ENCODE results near the gene SYNGR1. TPM values are rescaled to one million over a fixed set of nuclear protein-coding genes. Genes with fewer than 3 reads are reported as not detected.

Gene SYNGR1
- polyA plus RNA-seq, 1 experiment: 65.6 TPM

- TF ChIP-seq CTCF (IDR thresholded peaks at IDR 0.05; ENCODE audit: insufficient read depth, low read depth, low read length): no peak
- H3K36me3 ChIP-seq (ENCODE audit: control insufficient read depth, insufficient read depth, low read length): no peaks in the 10 kb centered on the region
- CTCF ChIA-PET: interaction anchor here (1.4 to 3.7 kb wide), 3 partner anchors 10 to 188 kb away, joined by 3 to 22 read pairs (median 11); no protein-coding TSS in a partner anchor
- POLR2A ChIA-PET: no interaction called here
- H3K4me3 ChIP-seq (ENCODE audit: low read depth, low read length): no peak overlapping the region
- no peak for DNase-seq (ENCODE audit: low read depth)
- no peaks in the 10 kb centered on the region for H3K27me3 ChIP-seq (ENCODE audit: control insufficient read depth, insufficient read depth, low read length)
Observed at GRCh38 chr22:39341179-39341578, 8.6 kb upstream of the SYNGR1 start.

DNA sequence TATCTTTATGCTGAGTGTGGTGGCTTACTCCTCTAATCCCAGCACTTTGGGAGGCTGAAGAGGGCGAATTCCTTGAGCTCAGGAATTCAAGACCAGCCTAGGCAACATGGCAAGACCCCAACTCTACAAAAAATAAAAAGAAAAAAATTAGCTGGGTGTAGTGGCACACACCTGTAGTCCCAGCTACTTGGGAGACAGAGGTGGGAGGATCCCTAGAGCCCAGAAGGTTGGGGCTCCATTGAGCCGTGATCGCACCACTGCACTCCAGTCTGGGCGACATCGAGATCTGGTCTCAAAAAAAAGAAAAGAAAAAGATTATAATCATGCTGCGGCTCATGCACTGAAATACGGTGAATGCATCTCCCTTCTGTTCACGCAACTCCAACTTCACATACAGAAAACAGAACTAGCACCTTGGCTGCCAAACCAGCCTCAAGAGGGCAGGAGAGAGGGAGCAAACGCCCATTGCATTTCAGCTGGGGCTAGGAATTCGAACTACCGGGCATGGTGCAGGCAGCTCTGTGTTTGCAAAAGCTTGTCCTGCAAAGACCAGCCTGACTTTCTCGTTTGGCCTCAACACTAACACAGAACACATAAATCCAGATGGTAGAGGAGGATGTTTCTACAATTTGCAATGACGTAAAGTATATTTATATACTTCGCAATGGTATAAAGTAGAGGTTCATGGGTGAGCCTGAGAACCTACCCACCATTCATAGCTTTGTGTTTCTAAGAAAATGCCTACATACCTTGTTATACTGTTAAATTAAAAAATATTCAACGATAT lies 6.3 kb upstream of the SYNGR1 start:
- Histone ChIP-seq H3K27me3 (ENCODE audit: control insufficient read depth, insufficient read depth, low read length) (no peaks in the 10 kb centered on the region), H3K36me3 (ENCODE audit: control insufficient read depth, insufficient read depth, low read length) (no peaks in the 10 kb centered on the region), H3K4me3 (ENCODE audit: low read depth, low read length) (no peak overlapping the region)
- no peak for DNase-seq (ENCODE audit: low read depth)
- ChIA-PET POLR2A (interaction anchor here (0.6 to 1.2 kb wide), 3 partner anchors 24 to 176 kb away, joined by 4 to 5 read pairs (median 4); partner anchors contain the start of genes ATF4 and RPL3), CTCF (interaction anchor here (0.6 to 3.7 kb wide), 36 partner anchors 8 to 187 kb away, joined by 3 to 36 read pairs (median 4); partner anchors contain the start of gene ATF4)
- TF ChIP-seq CTCF (IDR thresholded peaks at IDR 0.05; ENCODE audit: insufficient read depth, low read depth, low read length): peak; percentile 93

DNA sequence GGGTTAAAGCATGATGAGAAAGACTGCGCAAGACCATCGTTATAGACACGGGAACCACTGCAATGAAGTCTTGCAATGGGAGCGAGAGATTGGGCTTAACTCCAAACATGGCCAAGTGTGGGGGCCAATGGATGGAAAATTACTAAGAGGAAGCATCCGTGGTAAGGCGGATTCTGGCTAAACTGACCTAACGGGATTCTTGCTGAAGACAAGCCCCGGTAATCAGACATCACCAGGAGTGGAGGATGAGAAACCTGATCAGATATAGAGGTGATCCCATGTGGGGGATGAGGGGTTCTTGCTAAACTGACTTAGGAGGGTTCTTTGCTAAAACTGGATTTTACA lies 5.8 kb upstream of the SYNGR1 start:
- CTCF ChIA-PET: interaction anchor here (0.7 to 3.7 kb wide), 30 partner anchors 7 to 188 kb away, joined by 3 to 36 read pairs (median 4); partner anchors contain the start of gene ATF4
- POLR2A ChIA-PET: interaction anchor here (1.0 to 1.2 kb wide), 2 partner anchors 24 to 176 kb away, joined by 4 to 5 read pairs; partner anchors contain the start of genes ATF4 and RPL3
- DNase-seq (ENCODE audit: low read depth): no peak
- no peaks in the 10 kb centered on the region for H3K27me3 ChIP-seq (ENCODE audit: control insufficient read depth, insufficient read depth, low read length)
- TF ChIP-seq CTCF (IDR thresholded peaks at IDR 0.05; ENCODE audit: insufficient read depth, low read depth, low read length): no peak
- H3K4me3 ChIP-seq (ENCODE audit: low read depth, low read length): no peak overlapping the region
- no peaks in the 10 kb centered on the region for H3K36me3 ChIP-seq (ENCODE audit: control insufficient read depth, insufficient read depth, low read length)

DNA sequence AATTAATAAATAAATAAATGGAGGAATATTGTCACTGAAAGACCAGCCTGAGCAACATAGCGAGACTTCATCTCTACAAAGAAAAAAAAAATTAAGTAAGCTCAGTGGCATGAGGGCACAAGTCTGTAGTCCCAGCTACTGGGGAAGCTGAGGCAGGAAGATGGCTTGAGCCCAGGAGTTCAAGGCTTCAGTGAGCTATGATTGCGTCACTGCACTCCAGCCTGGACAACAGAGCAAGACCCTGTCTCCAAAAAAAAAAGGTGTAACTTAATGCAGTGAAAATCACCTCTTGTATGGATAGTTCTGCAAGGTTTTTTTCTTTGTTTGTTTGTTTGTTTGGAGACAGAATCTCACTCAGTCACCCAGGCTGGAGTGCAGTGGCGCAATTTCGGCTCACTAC lies 4.6 kb upstream of the SYNGR1 start:
- Histone ChIP-seq H3K4me3 (ENCODE audit: low read depth, low read length) (no peak overlapping the region), H3K36me3 (ENCODE audit: control insufficient read depth, insufficient read depth, low read length) (no peaks in the 10 kb centered on the region), H3K27me3 (ENCODE audit: control insufficient read depth, insufficient read depth, low read length) (no peaks in the 10 kb centered on the region)
- TF ChIP-seq CTCF (IDR thresholded peaks at IDR 0.05; ENCODE audit: insufficient read depth, low read depth, low read length): no peak
- no peak for DNase-seq (ENCODE audit: low read depth)
- POLR2A ChIA-PET: no interaction called here
- CTCF ChIA-PET: interaction anchor here (0.6 to 1.7 kb wide), 2 partner anchors 13 to 136 kb away, joined by 3 to 8 read pairs; no protein-coding TSS in a partner anchor

DNA sequence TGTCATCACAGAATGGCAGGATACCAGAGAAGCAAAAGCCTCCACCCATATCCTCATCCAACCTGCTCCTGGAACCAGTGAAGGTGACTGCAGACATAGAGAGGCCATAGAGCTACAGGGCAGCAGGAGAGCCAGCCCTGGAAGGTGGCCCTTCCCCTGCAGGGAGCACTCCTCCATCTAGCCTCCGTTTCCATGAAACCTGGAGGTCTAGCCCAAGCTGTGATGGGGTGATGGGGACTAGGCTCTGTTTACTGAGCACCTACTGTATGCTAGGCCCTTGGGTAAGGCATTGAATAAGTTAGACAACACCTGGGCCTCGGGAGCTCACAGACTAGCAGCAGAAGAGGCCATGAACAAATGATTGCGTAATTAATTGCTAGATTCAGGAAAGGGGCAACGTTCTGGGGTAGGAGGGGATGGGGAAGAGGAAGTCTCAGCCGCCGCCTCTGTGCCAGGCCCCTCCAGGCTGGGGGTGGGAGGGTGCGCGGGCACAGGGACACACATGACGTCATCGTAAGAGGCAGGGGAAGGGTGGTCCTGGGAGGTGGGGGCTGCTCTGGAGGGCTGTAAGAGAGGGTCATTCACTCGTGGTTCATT lies 784 bp upstream of the SYNGR1 start:
- Histone ChIP-seq H3K36me3 (ENCODE audit: control insufficient read depth, insufficient read depth, low read length) (no peaks in the 10 kb centered on the region), H3K4me3 (ENCODE audit: low read depth, low read length) (peak overlapping the region; percentile 78), H3K27me3 (ENCODE audit: control insufficient read depth, insufficient read depth, low read length) (no peaks in the 10 kb centered on the region)
- CTCF ChIA-PET: interaction anchor here (0.6 to 1.4 kb wide), 8 partner anchors 9 to 180 kb away, joined by 3 to 4 read pairs (median 3); no protein-coding TSS in a partner anchor
- TF ChIP-seq CTCF (IDR thresholded peaks at IDR 0.05; ENCODE audit: insufficient read depth, low read depth, low read length): no peak
- POLR2A ChIA-PET: no interaction called here
- no peak for DNase-seq (ENCODE audit: low read depth)
